CD14-positive monocyte (primary cell): ENCODE data around the gene AHSA1. TPM values are rescaled to one million over a fixed set of nuclear protein-coding genes. Genes with fewer than 3 reads are reported as not detected.

ENCODE experiments used
- DNase-seq, 3 donors: peaks; one replicate each; pipeline ENCODE4 v3.0.0-alpha.2; 2011 to 2022
- H2AFZ ChIP-seq: 2 replicates; pipeline ENCODE4 v1.6.0; 2012; ENCODE audit warnings: mild to moderate bottlenecking, low read depth, low read length, inconsistent platforms; ENCODE audit not compliant: insufficient read depth, poor library complexity, severe bottlenecking
- H3K27ac ChIP-seq, 2 donors: 1 replicate in 1 of 2; 2 replicates in 1 of 2; pipeline ENCODE4 v1.5.1; 2012 to 2013; ENCODE audit warnings: low read length in 2 of 2, control low read depth in 1 of 2, inconsistent platforms in 1 of 2, low read depth in 1 of 2, mild to moderate bottlenecking in 1 of 2
- H3K27me3 ChIP-seq, 2 donors: one replicate each; pipeline versions ENCODE4 v1.6.0 to v1.6.1; 2011 to 2013; ENCODE audit warnings: low read length in 2 of 2; ENCODE audit not compliant: control insufficient read depth in 2 of 2, insufficient read depth in 2 of 2
- H3K36me3 ChIP-seq, 2 donors: replicated peaks in 1 of 2; 1 replicate in 1 of 2; 2 replicates in 1 of 2; pipeline versions ENCODE4 v1.5.1 to v1.6.1; 2012 to 2013; ENCODE audit warnings: low read length in 2 of 2, control low read depth in 1 of 2, inconsistent platforms in 1 of 2, mild to moderate bottlenecking in 1 of 2; ENCODE audit not compliant: insufficient read depth in 2 of 2, control insufficient read depth in 1 of 2
- H3K4me1 ChIP-seq, 2 donors: 1 replicate in 1 of 2; 2 replicates in 1 of 2; pipeline versions ENCODE4 v1.5.1 to v1.6.1; 2012 to 2013; ENCODE audit warnings: low read length in 2 of 2, control low read depth in 1 of 2, inconsistent platforms in 1 of 2, mild to moderate bottlenecking in 1 of 2, moderate library complexity in 1 of 2; ENCODE audit not compliant: insufficient read depth in 2 of 2, control insufficient read depth in 1 of 2
- H3K4me2 ChIP-seq: replicated peaks from 2 replicates; pipeline ENCODE3; 2012; ENCODE audit warnings: low read length, moderate library complexity, mild to moderate bottlenecking; ENCODE audit not compliant: poor library complexity, severe bottlenecking; ENCODE audit errors: extremely low read depth
- H3K4me3 ChIP-seq, 3 experiments: fragments of 200-600 bp in 1 of 3; sonication (generic) in 1 of 3; replicated peaks in 1 of 3; 1 replicate in 2 of 3; 2 replicates in 1 of 3; pipeline ENCODE4 v1.5.1; 2011 to 2013; ENCODE audit warnings: low read length in 3 of 3, mild to moderate bottlenecking in 3 of 3, control low read depth in 2 of 3, low read depth in 2 of 3, inconsistent platforms in 1 of 3, moderate library complexity in 1 of 3
- H3K79me2 ChIP-seq: 2 replicates; pipeline ENCODE4 v1.6.0; 2012; ENCODE audit warnings: mild to moderate bottlenecking, control low read depth, inconsistent platforms, low read length, moderate library complexity; ENCODE audit not compliant: insufficient read depth
- H3K9ac ChIP-seq: 2 replicates; pipeline ENCODE4 v1.6.0; 2017; ENCODE audit warnings: low read length, mild to moderate bottlenecking; ENCODE audit not compliant: insufficient read depth, poor library complexity, severe bottlenecking
- H3K9me3 ChIP-seq, 2 donors: replicated peaks in 1 of 2; 1 replicate in 1 of 2; 2 replicates in 1 of 2; pipeline versions ENCODE4 v1.5.1 to v1.6.1; 2012 to 2013; ENCODE audit warnings: low read length in 2 of 2, control low read depth in 1 of 2; ENCODE audit not compliant: control insufficient read depth in 1 of 2, insufficient read depth in 1 of 2
- H4K20me1 ChIP-seq: 2 replicates; pipeline ENCODE4 v1.6.0; 2012; ENCODE audit warnings: mild to moderate bottlenecking, low read length, control low read depth, moderate library complexity; ENCODE audit not compliant: insufficient read depth
- H3K27ac Mint-ChIP-seq, 7 donors: one replicate each; pipeline ENCODE4 v1.8.0; 2020; ENCODE audit warnings: mild to moderate bottlenecking in 7 of 7, mixed read lengths in 7 of 7, moderate library complexity in 6 of 7, inconsistent platforms in 2 of 7
- H3K27me3 Mint-ChIP-seq, 3 donors: one replicate each; pipeline ENCODE4 v1.8.0; 2021 to 2022; ENCODE audit warnings: low read depth in 3 of 3, mild to moderate bottlenecking in 3 of 3, mixed read lengths in 3 of 3, moderate library complexity in 3 of 3, inconsistent platforms in 1 of 3
- H3K36me3 Mint-ChIP-seq, 2 donors: one replicate each; pipeline ENCODE4 v1.8.0; 2020; ENCODE audit warnings: mixed read lengths in 2 of 2, inconsistent platforms in 1 of 2, mild to moderate bottlenecking in 1 of 2
- H3K4me1 Mint-ChIP-seq: one replicate; pipeline ENCODE4 v1.8.0; 2020; ENCODE audit warnings: mild to moderate bottlenecking, mixed read lengths
- H3K4me3 Mint-ChIP-seq, 2 donors: one replicate each; pipeline ENCODE4 v1.8.0; 2020; ENCODE audit warnings: mild to moderate bottlenecking in 2 of 2, mixed read lengths in 2 of 2, moderate library complexity in 1 of 2
- H3K9me3 Mint-ChIP-seq, 7 donors: one replicate each; pipeline ENCODE4 v1.8.0; 2020 to 2022; ENCODE audit warnings: mixed read lengths in 7 of 7, mild to moderate bottlenecking in 6 of 7, moderate library complexity in 6 of 7, inconsistent platforms in 2 of 7
- CTCF ChIP-seq: fragments of 200-600 bp; IDR thresholded peaks from one replicate; pipeline ENCODE4 v1.8.0; 2022; ENCODE audit warnings: antibody characterized with exemption, mild to moderate bottlenecking
- WGBS: methylation state at CpG from one replicate; pipeline ENCODE4 v1.1.5; 2013; ENCODE audit warnings: missing lambda C conversion rate; ENCODE audit not compliant: insufficient coverage; 5-methylcytosine and 5-hydroxymethylcytosine counted together
- intact Hi-C, 2 donors: fragments of 100-400 bp; cut with micrococcal nuclease; formaldehyde crosslinking; loops; one replicate each; pipeline versions ENCODE4 v1.15.0 to v1.15.1; 2023
- polyA plus RNA-seq, 3 donors: library from polyadenylated mRNA; depleted of rRNA in 1 of 3; unstranded in 2 of 3; stranded (reverse) in 1 of 3; fragments of 300-500 nt in 2 of 3; fragments of >200 nt in 1 of 3; fragmentation: Illumina TruSeq in 2 of 3; gene quantifications; 1 replicate in 2 of 3; 2 replicates in 1 of 3; pipeline ENCODE4 v1.2.3, GENCODE V29; 2012 to 2021

Gene AHSA1
- polyA plus RNA-seq, 3 donors = 59.5 to 72.5 (median 71.5) TPM

GRCh38 chr14:77482422-77482821 is 24.5 kb downstream of the AHSA1 start:
- Histone ChIP-seq H3K4me1 (peaks cover 0 to 3% of the 10 kb centered on the region in 2 donors), H4K20me1 (no peaks in the 10 kb centered on the region), H3K27ac (no peak overlapping the region), H3K36me3 (no peaks in the 10 kb centered on the region), H3K4me2 (no peak overlapping the region), H3K9ac (no peak overlapping the region), H3K27me3 (no peaks in the 10 kb centered on the region), H3K4me3 (no peak overlapping the region), H2AFZ (no peak overlapping the region), H3K79me2 (no peaks in the 10 kb centered on the region), H3K9me3 (no peaks in the 10 kb centered on the region)
- peaks cover 2% of the 10 kb centered on the region for H3K4me1 Mint-ChIP-seq
- H3K4me3 Mint-ChIP-seq = no peak overlapping the region
- H3K9me3 Mint-ChIP-seq = peaks cover 0 to 1% (median 0%) of the 10 kb centered on the region in 7 donors
- no peak for TF ChIP-seq CTCF
- no peaks in the 10 kb centered on the region for H3K36me3 Mint-ChIP-seq
- H3K27me3 Mint-ChIP-seq = peaks cover 0 to 2% (median under 1%) of the 10 kb centered on the region in 3 donors
- WGBS = 88% methylated on average over 4 of the region's 8 CpGs
- no peak overlapping the region for H3K27ac Mint-ChIP-seq
- DNase-seq = no peak
- intact Hi-C loops = no loop called here

GRCh38 chr14:77485256-77485655 is 27.4 kb downstream of the AHSA1 start:
- no peaks in the 10 kb centered on the region for H3K9me3 ChIP-seq
- H3K27me3 Mint-ChIP-seq = peaks cover 0 to 2% (median 1%) of the 10 kb centered on the region in 3 donors
- intact Hi-C loops = no loop called here
- 100% methylated on average over 3 of the region's 3 CpGs for WGBS
- no peaks in the 10 kb centered on the region for H3K36me3 ChIP-seq
- no peak overlapping the region for H3K4me3 Mint-ChIP-seq
- TF ChIP-seq CTCF = no peak
- no peak overlapping the region for H3K27ac Mint-ChIP-seq
- H3K4me2 ChIP-seq = no peak overlapping the region
- H3K9ac ChIP-seq = no peak overlapping the region
- H3K36me3 Mint-ChIP-seq = no peaks in the 10 kb centered on the region
- H3K4me3 ChIP-seq = no peak overlapping the region
- no peak overlapping the region for H2AFZ ChIP-seq
- no peaks in the 10 kb centered on the region for H3K27me3 ChIP-seq
- H4K20me1 ChIP-seq = no peaks in the 10 kb centered on the region
- no peaks in the 10 kb centered on the region for H3K4me1 Mint-ChIP-seq
- H3K79me2 ChIP-seq = no peaks in the 10 kb centered on the region
- no peaks in the 10 kb centered on the region for H3K4me1 ChIP-seq
- no peak for DNase-seq
- peaks cover 0 to under 1% (median 0%) of the 10 kb centered on the region in 7 donors for H3K9me3 Mint-ChIP-seq
- no peak overlapping the region for H3K27ac ChIP-seq
